Measurements from ENCODE around the gene ZNF750. TPM values are rescaled to one million over a fixed set of nuclear protein-coding genes. Genes with fewer than 3 reads are reported as not detected.

Gene ZNF750
- total and polyA plus RNA-seq, 2 donors (not counting 3 experiments of a cell fraction or from before 2014, with no cell fraction given), result 0.15 to 0.80 TPM

DNA sequence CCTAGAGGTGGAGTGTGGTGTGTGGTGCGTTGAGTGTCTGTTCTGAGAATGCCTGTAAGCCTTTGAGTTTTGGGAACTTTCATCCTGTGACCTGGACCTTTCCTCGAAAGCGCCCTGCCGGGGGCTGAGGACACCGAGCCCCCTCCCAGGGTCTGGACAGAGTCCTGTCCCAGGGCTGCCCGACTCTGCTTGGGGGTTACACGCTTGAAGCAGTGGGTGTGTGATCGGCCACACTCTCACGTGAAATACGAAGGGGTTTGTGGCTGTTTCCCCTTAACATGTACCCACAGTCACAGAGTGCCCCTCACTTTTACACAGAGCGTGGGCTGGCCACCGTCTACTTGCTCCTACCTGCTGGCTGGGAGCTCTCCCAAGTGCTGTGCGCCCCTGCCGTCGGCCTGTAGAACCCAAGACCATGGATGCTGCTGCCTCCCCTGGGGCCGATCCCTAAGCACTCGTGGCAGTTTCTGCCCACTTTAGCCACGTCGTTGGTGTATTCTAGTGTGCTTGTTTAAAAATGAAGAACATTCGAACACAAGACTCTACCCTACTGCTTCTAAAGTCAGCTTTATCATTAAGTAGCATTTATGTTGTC is 6.8 kb downstream of the ZNF750 start:
- no peaks in the 10 kb centered on the region for H4K20me1 ChIP-seq (replicated peaks; ENCODE audit: control insufficient read depth, extremely low read depth, insufficient read depth, low read length)
- dilution Hi-C loops (cut with MboI; ENCODE audit: extremely low pct_ligation_motif_present, low sequenced_read_pairs), result no loop called here
- FAIRE-seq, result no peak

More for the DNA sequence above, 6.8 kb downstream of the ZNF750 start:
- Histone ChIP-seq H3K9me1 (replicated peaks; ENCODE audit: control insufficient read depth, extremely low read depth, insufficient read depth, low read length) (no peaks in the 10 kb centered on the region), H3K27me3 (ENCODE audit: control insufficient read depth in 2 of 2, insufficient read depth in 2 of 2, low read length in 2 of 2) (no peaks in the 10 kb centered on the region), H3K36me3 (ENCODE audit: control insufficient read depth in 2 of 2, extremely low read depth in 1 of 2, insufficient read depth in 2 of 2, low read length in 2 of 2) (peaks cover 0 to 2% of the 10 kb centered on the region in 2 experiments), H3K27ac (ENCODE audit: insufficient read depth, low read depth, low read length) (no peak overlapping the region), H2AFZ (ENCODE audit: low read depth, low read length) (no peak overlapping the region), H3K4me2 (ENCODE audit: insufficient read depth, low read length) (no peak overlapping the region), H3K4me3 (replicated peaks in 1 of 3; ENCODE audit: insufficient read depth in 1 of 3, low read depth in 1 of 3, low read length in 3 of 3) (no peak overlapping the region), H3K79me2 (ENCODE audit: control insufficient read depth, insufficient read depth, low read length) (no peaks in the 10 kb centered on the region), H3K4me1 (ENCODE audit: control insufficient read depth, extremely low read depth, insufficient read depth, low read length) (no peaks in the 10 kb centered on the region), H3K9me3 (replicated peaks; ENCODE audit: control insufficient read depth, insufficient read depth, low read length) (no peaks in the 10 kb centered on the region), H3K9ac (replicated peaks; ENCODE audit: extremely low read depth, insufficient read depth, low read length) (no peak overlapping the region)
- POLR2A ChIA-PET, result interaction anchor here (0.6 kb wide), 1 partner anchor 10 kb away, joined by 6 read pairs; no protein-coding TSS in a partner anchor
- intact Hi-C loops (cut with micrococcal nuclease), result no loop called here
- CTCF ChIA-PET, result no interaction called here
- no peak for TF ChIP-seq FOS (IDR thresholded peaks at IDR 0.05; ENCODE audit: borderline replicate concordance, insufficient read depth, low read length)
- no peak for TF ChIP-seq POLR2AphosphoS5 (IDR thresholded peaks at IDR 0.05; ENCODE audit: insufficient read depth, low read depth, low read length)
- TF ChIP-seq CTCF (IDR thresholded peaks at IDR 0.05; ENCODE audit: extremely low read depth in 1 of 2, insufficient read depth in 1 of 2, low read depth in 1 of 2, low read length in 2 of 2), result no peak
- TF ChIP-seq GATA2 (IDR thresholded peaks at IDR 0.05; ENCODE audit: insufficient read depth, insufficient read length, low read depth, low read length), result no peak
- no peak for TF ChIP-seq POLR2A (IDR thresholded peaks at IDR 0.05; ENCODE audit: low read depth, low read length)
- no peak for TF ChIP-seq EZH2 (IDR thresholded peaks at IDR 0.05; ENCODE audit: borderline replicate concordance, low read depth, low read length, severe bottlenecking)
- TF ChIP-seq, protein P1, sequence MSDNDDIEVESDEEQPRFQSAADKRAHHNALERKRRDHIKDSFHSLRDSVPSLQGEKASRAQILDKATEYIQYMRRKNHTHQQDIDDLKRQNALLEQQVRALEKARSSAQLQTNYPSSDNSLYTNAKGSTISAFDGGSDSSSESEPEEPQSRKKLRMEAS (IDR thresholded peaks at IDR 0.05; ENCODE audit: insufficient read depth, insufficient read length), result no peak
- BruUV-seq (replicated peaks), result no TSS peak
- no peak for DNase-seq (ENCODE audit: low read depth, low spot score)
